A673 (cell line): ENCODE results near the gene JPH2. TPM values are rescaled to one million over a fixed set of nuclear protein-coding genes. Genes with fewer than 3 reads are reported as not detected.

Source experiments
- BruUV-seq: library from RNA; stranded (reverse); fragments of 400-500 nt; replicated peaks from 2 replicates; lab custom pipeline; 2021; lab: Mats Ljungman, UMichigan
- CTCF ChIA-PET: fragments of 300-600 bp; sonication (Branson Sonifier 250); formaldehyde crosslinking; loops from one replicate; lab custom pipeline; 2022; ENCODE audit warnings: antibody characterized with exemption; lab: Charles Lee
- POLR2A ChIA-PET: fragments of 300-600 bp; sonication (Branson Sonifier 250); formaldehyde crosslinking; loops from one replicate; lab custom pipeline; 2022; ENCODE audit warnings: antibody characterized with exemption; ENCODE audit not compliant: low non-redundant PET; lab: Charles Lee
- DNase-seq: peaks from one replicate; pipeline ENCODE4 v3.0.0-alpha.2; 2015; ENCODE audit warnings: low spot score
- H3K27ac ChIP-seq: fragments of 200-600 bp; sonication (generic); 2 replicates; pipeline ENCODE4 v1.5.1; 2016; ENCODE audit warnings: mixed run types, low read depth, mild to moderate bottlenecking, mixed read lengths, antibody characterized with exemption, low read length; ENCODE audit not compliant: poor library complexity, severe bottlenecking
- H3K27me3 ChIP-seq: fragments of 200-600 bp; sonication (generic); replicated peaks from 2 replicates; pipeline ENCODE4 v1.6.1; 2017; ENCODE audit warnings: mixed run types, low read depth, mild to moderate bottlenecking, mixed read lengths, antibody characterized with exemption, low read length; ENCODE audit not compliant: insufficient read depth, poor library complexity
- H3K36me3 ChIP-seq: fragments of 200-600 bp; sonication (generic); 2 replicates; pipeline ENCODE4 v1.6.1; 2016; ENCODE audit warnings: mixed run types, mild to moderate bottlenecking, mixed read lengths, antibody characterized with exemption, low read length; ENCODE audit not compliant: insufficient read depth, poor library complexity, severe bottlenecking
- H3K4me1 ChIP-seq: fragments of 200-600 bp; sonication (generic); 2 replicates; pipeline ENCODE4 v1.6.1; 2017; ENCODE audit warnings: mixed run types, mild to moderate bottlenecking, mixed read lengths, antibody characterized with exemption, low read length; ENCODE audit not compliant: insufficient read depth, poor library complexity, severe bottlenecking
- H3K4me3 ChIP-seq: fragments of 200-600 bp; sonication (generic); 2 replicates; pipeline ENCODE4 v1.5.1; 2016; ENCODE audit warnings: low read depth, mixed run types, mild to moderate bottlenecking, mixed read lengths, low read length; ENCODE audit not compliant: poor library complexity, severe bottlenecking
- H3K9me3 ChIP-seq: fragments of 200-600 bp; sonication (generic); 2 replicates; pipeline ENCODE4 v1.6.1; 2016; ENCODE audit warnings: mixed run types, low read depth, mild to moderate bottlenecking, mixed read lengths, antibody characterized with exemption, low read length; ENCODE audit not compliant: poor library complexity, severe bottlenecking
- EZH2 ChIP-seq: fragments of 200-600 bp; sonication (generic); IDR thresholded peaks from 2 replicates; pipeline ENCODE4 v1.6.1; 2017; ENCODE audit warnings: borderline replicate concordance, low read depth, mild to moderate bottlenecking, mixed read lengths, antibody characterized with exemption, low read length; ENCODE audit not compliant: poor library complexity, severe bottlenecking
- intact Hi-C: fragments of 100-400 bp; cut with micrococcal nuclease; formaldehyde crosslinking; loops from one replicate; pipeline ENCODE4 v1.10.0; 2022; ENCODE audit not compliant: unreplicated experiment
- total RNA-seq: library from RNA; stranded (reverse); gene quantifications from 2 replicates; pipeline ENCODE4 v1.2.3, GENCODE V29; 2021
- TF ChIP-seq, protein P1 (sequence below): fragments of 300-800, 200-600 bp; sonication (generic); conservative IDR thresholded peaks from 2 replicates; pipeline ENCODE4 v1.5.1; 2017; ENCODE audit warnings: low read depth, mild to moderate bottlenecking, antibody characterized with exemption, low read length, moderate library complexity, mixed read lengths

JPH2 gene
- total RNA-seq, 1 experiment from 2014 or later = 1.1 TPM

DNA sequence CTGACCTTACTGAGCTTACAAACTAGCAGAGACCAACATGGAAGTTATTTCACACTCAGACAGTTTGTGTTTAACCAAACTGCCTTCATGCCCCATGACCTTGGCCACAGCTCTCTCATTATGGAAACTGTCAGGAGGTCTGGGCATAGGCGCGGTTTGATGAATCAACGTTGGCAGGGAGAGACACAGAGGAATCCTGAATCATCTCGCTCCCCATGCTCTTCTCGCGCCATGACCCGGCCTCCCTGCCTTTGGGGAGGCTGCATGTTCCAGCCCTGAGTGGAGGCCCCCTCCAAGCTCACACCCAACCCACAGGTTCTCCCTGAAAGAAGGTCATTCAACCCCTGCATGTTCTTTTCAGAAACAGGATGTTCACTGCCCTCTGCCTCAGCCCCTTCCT, 44.2 kb upstream of the JPH2 start:
- ChIA-PET POLR2A (no interaction called here), CTCF (no interaction called here)
- intact Hi-C loops = no loop called here
- no TSS peak for BruUV-seq
- no peaks in the 10 kb centered on the region for H3K36me3 ChIP-seq
- H3K27ac ChIP-seq = no peak overlapping the region
- no peaks in the 10 kb centered on the region for H3K4me1 ChIP-seq
- H3K9me3 ChIP-seq = no peaks in the 10 kb centered on the region
- DNase-seq = no peak
- TF ChIP-seq EZH2 = no peak
- TF ChIP-seq, protein P1, sequence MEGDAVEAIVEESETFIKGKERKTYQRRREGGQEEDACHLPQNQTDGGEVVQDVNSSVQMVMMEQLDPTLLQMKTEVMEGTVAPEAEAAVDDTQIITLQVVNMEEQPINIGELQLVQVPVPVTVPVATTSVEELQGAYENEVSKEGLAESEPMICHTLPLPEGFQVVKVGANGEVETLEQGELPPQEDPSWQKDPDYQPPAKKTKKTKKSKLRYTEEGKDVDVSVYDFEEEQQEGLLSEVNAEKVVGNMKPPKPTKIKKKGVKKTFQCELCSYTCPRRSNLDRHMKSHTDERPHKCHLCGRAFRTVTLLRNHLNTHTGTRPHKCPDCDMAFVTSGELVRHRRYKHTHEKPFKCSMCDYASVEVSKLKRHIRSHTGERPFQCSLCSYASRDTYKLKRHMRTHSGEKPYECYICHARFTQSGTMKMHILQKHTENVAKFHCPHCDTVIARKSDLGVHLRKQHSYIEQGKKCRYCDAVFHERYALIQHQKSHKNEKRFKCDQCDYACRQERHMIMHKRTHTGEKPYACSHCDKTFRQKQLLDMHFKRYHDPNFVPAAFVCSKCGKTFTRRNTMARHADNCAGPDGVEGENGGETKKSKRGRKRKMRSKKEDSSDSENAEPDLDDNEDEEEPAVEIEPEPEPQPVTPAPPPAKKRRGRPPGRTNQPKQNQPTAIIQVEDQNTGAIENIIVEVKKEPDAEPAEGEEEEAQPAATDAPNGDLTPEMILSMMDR = no peak
- no peaks in the 10 kb centered on the region for H3K27me3 ChIP-seq
- no peak overlapping the region for H3K4me3 ChIP-seq

DNA sequence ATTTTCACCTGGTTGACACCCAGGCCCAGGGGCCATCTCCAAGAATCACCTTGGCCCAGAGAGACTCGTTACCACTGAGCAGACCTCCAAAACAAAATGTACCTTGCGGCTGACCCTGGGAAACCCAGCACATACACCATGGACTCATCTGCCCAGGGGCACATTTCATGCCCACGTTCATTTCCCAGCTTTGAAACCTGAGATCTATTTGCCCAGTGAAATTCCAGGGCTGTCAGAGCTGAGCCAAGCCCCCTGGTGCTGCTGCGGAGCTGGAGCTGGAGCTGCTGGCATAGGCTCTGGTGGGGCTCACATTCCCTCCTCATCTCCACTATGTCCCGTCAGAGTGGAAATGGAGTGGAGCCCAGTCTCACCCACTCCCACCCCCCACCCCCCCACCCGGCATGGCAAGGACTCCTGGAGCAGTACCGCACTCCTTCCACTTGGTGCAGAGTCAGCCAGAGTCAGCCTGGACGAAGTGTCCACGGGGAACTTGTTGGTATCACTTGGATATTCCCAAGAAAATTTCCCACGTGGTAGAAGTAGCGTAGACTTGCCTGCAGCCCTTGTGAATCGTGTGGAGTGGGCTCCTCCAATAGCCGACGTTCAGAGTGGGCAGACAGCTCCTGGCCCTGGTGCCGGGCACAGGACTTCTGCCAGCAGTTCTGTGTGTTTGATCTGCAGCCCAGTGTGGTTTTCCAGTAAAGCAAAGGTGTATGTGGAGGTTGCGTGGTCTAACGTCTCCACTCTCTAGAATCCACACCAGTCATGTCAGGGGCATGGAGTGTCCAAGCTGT, 41.7 kb upstream of the JPH2 start:
- no peak overlapping the region for H3K27ac ChIP-seq
- no peaks in the 10 kb centered on the region for H3K27me3 ChIP-seq
- no TSS peak for BruUV-seq
- H3K4me3 ChIP-seq = no peak overlapping the region
- no peak for DNase-seq
- no peaks in the 10 kb centered on the region for H3K4me1 ChIP-seq
- ChIA-PET CTCF (no interaction called here), POLR2A (no interaction called here)
- no peaks in the 10 kb centered on the region for H3K36me3 ChIP-seq
- TF ChIP-seq, protein P1 = no peak
- no peak for TF ChIP-seq EZH2
- intact Hi-C loops = no loop called here
- H3K9me3 ChIP-seq = no peaks in the 10 kb centered on the region

DNA sequence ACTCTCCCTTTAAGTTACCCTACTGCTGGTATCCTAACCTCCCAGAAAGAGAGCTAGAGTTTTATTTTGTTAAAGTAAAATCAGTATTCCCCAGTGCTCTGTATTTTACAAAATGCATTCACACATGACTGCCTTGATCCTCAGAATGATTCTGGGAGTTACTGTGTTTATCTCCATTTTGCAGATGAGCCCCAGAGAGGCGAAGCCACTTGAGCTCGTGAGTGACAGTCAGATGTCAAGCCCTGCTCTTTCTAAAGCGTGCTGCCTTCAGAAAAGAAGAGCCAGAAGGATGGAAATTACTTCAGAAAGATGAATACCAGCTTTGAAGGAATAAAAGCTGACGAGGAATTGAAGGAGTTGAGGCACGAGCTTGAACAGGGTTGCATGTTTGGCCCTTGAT, 37.6 kb upstream of the JPH2 start:
- no TSS peak for BruUV-seq
- intact Hi-C loops = no loop called here
- H3K4me1 ChIP-seq = no peaks in the 10 kb centered on the region
- ChIA-PET POLR2A (no interaction called here), CTCF (no interaction called here)
- H3K9me3 ChIP-seq = no peaks in the 10 kb centered on the region
- no peaks in the 10 kb centered on the region for H3K27me3 ChIP-seq
- no peaks in the 10 kb centered on the region for H3K36me3 ChIP-seq
- TF ChIP-seq, protein P1 = no peak
- TF ChIP-seq EZH2 = no peak
- DNase-seq = no peak
- no peak overlapping the region for H3K27ac ChIP-seq
- no peak overlapping the region for H3K4me3 ChIP-seq
